Activated CD4-positive, alpha-beta T cell treated with anti-CD3 and anti-CD28 coated beads, Interleukin-2, amount 10 ng/mL, durations not matched to agents 7 days and 5 days (primary cell): ENCODE data around the gene PSMD1. TPM values are rescaled to one million over a fixed set of nuclear protein-coding genes. Genes with fewer than 3 reads are reported as not detected.
A peak's percentile ranks its signal among the peaks of the same experiment; 100 is the strongest.
"Not testable (repeated sequence)": the region's sequence is repeated elsewhere in the genome, so short reads cannot be mapped to it uniquely, and the experiment has no call there.

Experiments
- CTCF ChIA-PET: fragments of 350-600 bp; sonication (Branson Sonifier 250); formaldehyde crosslinking; loops from one replicate; lab custom pipeline; 2021; ENCODE audit warnings: antibody characterized with exemption; lab: Charles Lee
- POLR2A ChIA-PET: fragments of 350-600 bp; sonication (Branson Sonifier 250); formaldehyde crosslinking; loops from one replicate; lab custom pipeline; 2021; ENCODE audit warnings: antibody characterized with exemption; lab: Charles Lee
- DNase-seq: peaks from one replicate; pipeline ENCODE4 v3.0.0-alpha.2; 2020
- H3K27ac Mint-ChIP-seq: one replicate; pipeline ENCODE4 v1.8.0; 2021; ENCODE audit warnings: mild to moderate bottlenecking, moderate library complexity, mixed read lengths
- H3K27me3 Mint-ChIP-seq: one replicate; pipeline ENCODE4 v1.8.0; 2021; ENCODE audit warnings: mixed read lengths
- H3K36me3 Mint-ChIP-seq: one replicate; pipeline ENCODE4 v1.8.0; 2021; ENCODE audit warnings: low read depth, mixed read lengths
- H3K4me1 Mint-ChIP-seq: one replicate; pipeline ENCODE4 v1.8.0; 2021; ENCODE audit warnings: mixed read lengths
- H3K4me3 Mint-ChIP-seq: one replicate; pipeline ENCODE4 v1.8.0; 2021; ENCODE audit warnings: mild to moderate bottlenecking, moderate library complexity, mixed read lengths
- H3K9me3 Mint-ChIP-seq: one replicate; pipeline ENCODE4 v1.8.0; 2021; ENCODE audit warnings: mixed read lengths
- total RNA-seq, 2 experiments: library from RNA; stranded (reverse); gene quantifications; one replicate each; pipeline ENCODE4 v1.2.3, GENCODE V29; 2021

Gene PSMD1
- total RNA-seq, 2 experiments from 2014 or later = 80.5 to 101 TPM

- Mint-ChIP-seq H3K9me3 (no peaks in the 10 kb centered on the region), H3K4me1 (peaks cover 22% of the 10 kb centered on the region), H3K27me3 (no peaks in the 10 kb centered on the region), H3K27ac (no peak overlapping the region), H3K36me3 (peaks cover 7% of the 10 kb centered on the region), H3K4me3 (no peak overlapping the region)
- ChIA-PET POLR2A (no interaction called here), CTCF (no interaction called here)
- DNase-seq = no peak
Observed at GRCh38 chr2:231130336-231131056, 73.8 kb downstream of the PSMD1 start.

GRCh38 chr2:231132129-231132528 is 75.5 kb downstream of the PSMD1 start:
- Mint-ChIP-seq H3K27me3 (no peaks in the 10 kb centered on the region), H3K27ac (no peak overlapping the region), H3K9me3 (no peaks in the 10 kb centered on the region), H3K4me1 (peaks cover 14% of the 10 kb centered on the region), H3K4me3 (no peak overlapping the region), H3K36me3 (peaks cover 7% of the 10 kb centered on the region)
- POLR2A ChIA-PET = no interaction called here
- CTCF ChIA-PET = no interaction called here
- no peak for DNase-seq

- Mint-ChIP-seq H3K9me3 (no peaks in the 10 kb centered on the region), H3K4me3 (no peak overlapping the region), H3K27me3 (no peaks in the 10 kb centered on the region), H3K36me3 (peaks cover 10% of the 10 kb centered on the region), H3K27ac (no peak overlapping the region), H3K4me1 (peaks cover 10% of the 10 kb centered on the region)
- ChIA-PET POLR2A (no interaction called here), CTCF (interaction anchor here (0.6 to 1.0 kb wide), 2 partner anchors 23 to 1298 kb away, joined by 3 read pairs; no protein-coding TSS in a partner anchor)
- no peak for DNase-seq
Observed at GRCh38 chr2:231133365-231134099, 76.9 kb downstream of the PSMD1 start.

- Mint-ChIP-seq H3K9me3 (no peaks in the 10 kb centered on the region), H3K4me1 (peaks cover 6% of the 10 kb centered on the region), H3K27me3 (no peaks in the 10 kb centered on the region), H3K27ac (no peak overlapping the region), H3K36me3 (peaks cover 9% of the 10 kb centered on the region), H3K4me3 (no peak overlapping the region)
- CTCF ChIA-PET = no interaction called here
- DNase-seq = no peak
- POLR2A ChIA-PET = no interaction called here
Observed at GRCh38 chr2:231134910-231135655, 78.4 kb downstream of the PSMD1 start.

- DNase-seq = no peak
- no peak overlapping the region for H3K4me3 Mint-ChIP-seq
- H3K9me3 Mint-ChIP-seq = no peaks in the 10 kb centered on the region
- H3K27ac Mint-ChIP-seq = no peak overlapping the region
- no peaks in the 10 kb centered on the region for H3K27me3 Mint-ChIP-seq
- H3K4me1 Mint-ChIP-seq = no peaks in the 10 kb centered on the region
- ChIA-PET POLR2A (no interaction called here), CTCF (interaction anchor here (0.6 to 0.7 kb wide), 2 partner anchors 122 to 293 kb away, joined by 3 to 5 read pairs; no protein-coding TSS in a partner anchor)
- H3K36me3 Mint-ChIP-seq = peaks cover 9% of the 10 kb centered on the region
Observed at GRCh38 chr2:231138699-231139098, 82.0 kb downstream of the PSMD1 start.

- POLR2A ChIA-PET = no interaction called here
Observed at GRCh38 chr2:231139796-231140195, 83.1 kb downstream of the PSMD1 start.

GRCh38 chr2:231140808-231141207 is 84.1 kb downstream of the PSMD1 start:
- DNase-seq, H3K4me3 Mint-ChIP-seq, H3K27me3 Mint-ChIP-seq, POLR2A ChIA-PET, H3K27ac Mint-ChIP-seq, H3K4me1 Mint-ChIP-seq, H3K9me3 Mint-ChIP-seq: not testable (repeated sequence)
- H3K36me3 Mint-ChIP-seq = peaks cover 12% of the 10 kb centered on the region
- CTCF ChIA-PET = interaction anchor here (0.6 kb wide), 1 partner anchor 23 kb away, joined by 3 read pairs; no protein-coding TSS in a partner anchor

More at GRCh38 chr2:231139796-231140195, 83.1 kb downstream of the PSMD1 start:
- Mint-ChIP-seq H3K4me1 (no peaks in the 10 kb centered on the region), H3K4me3 (no peak overlapping the region), H3K27me3 (no peaks in the 10 kb centered on the region), H3K36me3 (peaks cover 12% of the 10 kb centered on the region), H3K27ac (no peak overlapping the region), H3K9me3 (no peaks in the 10 kb centered on the region)
- CTCF ChIA-PET = no interaction called here
- DNase-seq = no peak

GRCh38 chr2:231144896-231145295 is 88.2 kb downstream of the PSMD1 start:
- DNase-seq = no peak
- Mint-ChIP-seq H3K36me3 (peaks cover 17% of the 10 kb centered on the region), H3K4me3 (no peak overlapping the region), H3K9me3 (no peaks in the 10 kb centered on the region), H3K27me3 (no peaks in the 10 kb centered on the region), H3K27ac (no peak overlapping the region), H3K4me1 (no peaks in the 10 kb centered on the region)
- POLR2A ChIA-PET = no interaction called here
- CTCF ChIA-PET = no interaction called here

GRCh38 chr2:231146665-231147064 is 90.0 kb downstream of the PSMD1 start:
- no peaks in the 10 kb centered on the region for H3K27me3 Mint-ChIP-seq
- DNase-seq = no peak
- peaks cover 16% of the 10 kb centered on the region for H3K36me3 Mint-ChIP-seq
- ChIA-PET POLR2A (no interaction called here), CTCF (interaction anchor here (1.1 kb wide), 1 partner anchor 25 kb away, joined by 3 read pairs; no protein-coding TSS in a partner anchor)
- H3K4me1 Mint-ChIP-seq = no peaks in the 10 kb centered on the region
- H3K4me3 Mint-ChIP-seq = no peak overlapping the region
- no peak overlapping the region for H3K27ac Mint-ChIP-seq
- H3K9me3 Mint-ChIP-seq = no peaks in the 10 kb centered on the region

GRCh38 chr2:231152800-231153557 is 96.3 kb downstream of the PSMD1 start:
- Mint-ChIP-seq H3K27me3 (no peaks in the 10 kb centered on the region), H3K36me3 (peaks cover 12% of the 10 kb centered on the region), H3K4me3 (no peak overlapping the region), H3K27ac (no peak overlapping the region), H3K9me3 (no peaks in the 10 kb centered on the region), H3K4me1 (no peaks in the 10 kb centered on the region)
- DNase-seq = no peak
- POLR2A ChIA-PET = no interaction called here
- CTCF ChIA-PET = no interaction called here

GRCh38 chr2:231159306-231159705 is 102.6 kb downstream of the PSMD1 start:
- POLR2A ChIA-PET = interaction anchor here (0.6 kb wide), 1 partner anchor 15 kb away, joined by 3 read pairs; no protein-coding TSS in a partner anchor
- Mint-ChIP-seq H3K36me3 (peaks cover 17% of the 10 kb centered on the region), H3K27ac (peak overlapping the region; percentile 31)

GRCh38 chr2:231160701-231161100 is 104.0 kb downstream of the PSMD1 start:
- Mint-ChIP-seq H3K4me1 (peaks cover 16% of the 10 kb centered on the region), H3K4me3 (no peak overlapping the region), H3K27ac (no peak overlapping the region), H3K27me3 (no peaks in the 10 kb centered on the region), H3K9me3 (no peaks in the 10 kb centered on the region), H3K36me3 (peaks cover 17% of the 10 kb centered on the region)
- ChIA-PET CTCF (interaction anchor here (0.6 kb wide), 2 partner anchors 314 to 570 kb away, joined by 3 read pairs; no protein-coding TSS in a partner anchor), POLR2A (no interaction called here)
- no peak for DNase-seq

More at GRCh38 chr2:231159306-231159705, 102.6 kb downstream of the PSMD1 start:
- no peak for DNase-seq
- CTCF ChIA-PET = interaction anchor here (2.0 kb wide), 1 partner anchor 8 kb away, joined by 5 read pairs; no protein-coding TSS in a partner anchor
- Mint-ChIP-seq H3K4me3 (no peak overlapping the region), H3K27me3 (no peaks in the 10 kb centered on the region), H3K4me1 (peaks cover 16% of the 10 kb centered on the region), H3K9me3 (no peaks in the 10 kb centered on the region)
